Epidermal melanocyte (primary cell): Measurements from ENCODE around the gene GSE1.
A peak's percentile ranks its signal among the peaks of the same experiment; 100 is the strongest.

ENCODE experiments used
- DNase-seq: peaks from one replicate; pipeline ENCODE4 v3.0.0; 2011; ENCODE audit warnings: low spot score; ENCODE audit not compliant: insufficient read length

Gene GSE1

GRCh38 chr16:85697431-85697830 is 84.3 kb downstream of the GSE1 start:
- DNase-seq, result no peak

GRCh38 chr16:85698459-85698891 is 85.4 kb downstream of the GSE1 start:
- DNase-seq, result no peak

GRCh38 chr16:85698935-85699558 is 85.9 kb downstream of the GSE1 start:
- no peak for DNase-seq

- no peak for DNase-seq
These were observed 86.5 kb downstream of the GSE1 start for GRCh38 chr16:85699628-85700027.

- no peak for DNase-seq
These were observed 90.9 kb downstream of the GSE1 start for GRCh38 chr16:85704011-85704410.

- DNase-seq, result no peak
These were observed 92.1 kb downstream of the GSE1 start for GRCh38 chr16:85704900-85705846.

GRCh38 chr16:85706449-85707034 is 93.4 kb downstream of the GSE1 start:
- DNase-seq, result no peak

- DNase-seq, result no peak
These were observed 94.5 kb downstream of the GSE1 start for GRCh38 chr16:85707528-85708095.

- no peak for DNase-seq
These were observed 95.2 kb downstream of the GSE1 start for GRCh38 chr16:85708338-85708737.

GRCh38 chr16:85709766-85710585 is 96.9 kb downstream of the GSE1 start:
- DNase-seq, result no peak

- no peak for DNase-seq
These were observed 97.6 kb downstream of the GSE1 start for GRCh38 chr16:85710732-85711131.

GRCh38 chr16:85711982-85712587 is 99.0 kb downstream of the GSE1 start:
- no peak for DNase-seq

- DNase-seq, result no peak
These were observed 99.7 kb downstream of the GSE1 start for GRCh38 chr16:85712801-85713200.

GRCh38 chr16:85715169-85716021 is 102.3 kb downstream of the GSE1 start:
- DNase-seq, result no peak

GRCh38 chr16:85716022-85716679 is 103.0 kb downstream of the GSE1 start:
- no peak for DNase-seq

- peak; percentile 77 for DNase-seq
These were observed 103.5 kb downstream of the GSE1 start for GRCh38 chr16:85716680-85717038.

- peak; percentile 79 for DNase-seq
These were observed 104.5 kb downstream of the GSE1 start for GRCh38 chr16:85717393-85718152.

GRCh38 chr16:85718153-85718477 is 105.0 kb downstream of the GSE1 start:
- DNase-seq, result no peak

GRCh38 chr16:85718682-85719081 is 105.6 kb downstream of the GSE1 start:
- DNase-seq, result no peak
